CD4-positive, alpha-beta T cell treated with Interleukin-17A for 4 hours (primary cell): Measurements from ENCODE around the gene ATXN1.
"Not testable (repeated sequence)": the region's sequence is repeated elsewhere in the genome, so short reads cannot be mapped to it uniquely, and the experiment has no call there.

Experiments
- DNase-seq: peaks from one replicate; pipeline ENCODE4 v3.0.0-alpha.2; 2020; ENCODE audit warnings: mixed read lengths

ATXN1 gene

GRCh38 chr6:16263464-16264099 is 497.7 kb downstream of the ATXN1 start:
- not testable (repeated sequence) for DNase-seq

GRCh38 chr6:16262773-16263172 is 498.5 kb downstream of the ATXN1 start:
- DNase-seq, result not testable (repeated sequence)

- DNase-seq, result not testable (repeated sequence)
Observed at GRCh38 chr6:16260602-16261001, 500.7 kb downstream of the ATXN1 start.

- not testable (repeated sequence) for DNase-seq
Observed at GRCh38 chr6:16259604-16260003, 501.7 kb downstream of the ATXN1 start.

- DNase-seq, result no peak
Observed at GRCh38 chr6:16258709-16259075, 502.6 kb downstream of the ATXN1 start.

GRCh38 chr6:16257999-16258708 is 503.1 kb downstream of the ATXN1 start:
- no peak for DNase-seq

GRCh38 chr6:16256781-16257180 is 504.5 kb downstream of the ATXN1 start:
- DNase-seq, result no peak

- DNase-seq, result no peak
Observed at GRCh38 chr6:16254535-16254934, 506.7 kb downstream of the ATXN1 start.

- DNase-seq, result no peak
Observed at GRCh38 chr6:16253399-16254144, 507.7 kb downstream of the ATXN1 start.

GRCh38 chr6:16252686-16253299 is 508.5 kb downstream of the ATXN1 start:
- no peak for DNase-seq

- no peak for DNase-seq
Observed at GRCh38 chr6:16251706-16252105, 509.6 kb downstream of the ATXN1 start.

GRCh38 chr6:16249971-16250370 is 511.3 kb downstream of the ATXN1 start:
- DNase-seq, result no peak
